Epithelial cell of proximal tubule (primary cell): Measurements from ENCODE around the gene FKBP4. TPM values are rescaled to one million over a fixed set of nuclear protein-coding genes. Genes with fewer than 3 reads are reported as not detected.

ENCODE experiments used
- DNase-seq: peaks from one replicate; pipeline ENCODE4 v3.0.0-alpha.2; 2011; ENCODE audit warnings: low read depth
- H3K4me3 ChIP-seq: 2 replicates; pipeline ENCODE4 v1.5.1; 2011; ENCODE audit warnings: low read depth, mild to moderate bottlenecking, low read length
- total RNA-seq: library from RNA; depleted of rRNA; stranded (reverse); fragments of >200 nt; gene quantifications from 2 replicates; pipeline ENCODE4 v1.2.3, GENCODE V29; 2015
- TF ChIP-seq, protein P1 (sequence below): conservative IDR thresholded peaks from 2 replicates; pipeline ENCODE4 v1.5.1; 2012; ENCODE audit warnings: low read depth, mild to moderate bottlenecking, low read length

FKBP4 gene
- total RNA-seq, 1 donor from 2014 or later = 51.9 TPM

- DNase-seq = no peak
- TF ChIP-seq, protein P1, sequence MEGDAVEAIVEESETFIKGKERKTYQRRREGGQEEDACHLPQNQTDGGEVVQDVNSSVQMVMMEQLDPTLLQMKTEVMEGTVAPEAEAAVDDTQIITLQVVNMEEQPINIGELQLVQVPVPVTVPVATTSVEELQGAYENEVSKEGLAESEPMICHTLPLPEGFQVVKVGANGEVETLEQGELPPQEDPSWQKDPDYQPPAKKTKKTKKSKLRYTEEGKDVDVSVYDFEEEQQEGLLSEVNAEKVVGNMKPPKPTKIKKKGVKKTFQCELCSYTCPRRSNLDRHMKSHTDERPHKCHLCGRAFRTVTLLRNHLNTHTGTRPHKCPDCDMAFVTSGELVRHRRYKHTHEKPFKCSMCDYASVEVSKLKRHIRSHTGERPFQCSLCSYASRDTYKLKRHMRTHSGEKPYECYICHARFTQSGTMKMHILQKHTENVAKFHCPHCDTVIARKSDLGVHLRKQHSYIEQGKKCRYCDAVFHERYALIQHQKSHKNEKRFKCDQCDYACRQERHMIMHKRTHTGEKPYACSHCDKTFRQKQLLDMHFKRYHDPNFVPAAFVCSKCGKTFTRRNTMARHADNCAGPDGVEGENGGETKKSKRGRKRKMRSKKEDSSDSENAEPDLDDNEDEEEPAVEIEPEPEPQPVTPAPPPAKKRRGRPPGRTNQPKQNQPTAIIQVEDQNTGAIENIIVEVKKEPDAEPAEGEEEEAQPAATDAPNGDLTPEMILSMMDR = no peak
- H3K4me3 ChIP-seq = no peak overlapping the region
These were observed 34.5 kb downstream of the FKBP4 start for GRCh38 chr12:2829275-2829674.

DNA sequence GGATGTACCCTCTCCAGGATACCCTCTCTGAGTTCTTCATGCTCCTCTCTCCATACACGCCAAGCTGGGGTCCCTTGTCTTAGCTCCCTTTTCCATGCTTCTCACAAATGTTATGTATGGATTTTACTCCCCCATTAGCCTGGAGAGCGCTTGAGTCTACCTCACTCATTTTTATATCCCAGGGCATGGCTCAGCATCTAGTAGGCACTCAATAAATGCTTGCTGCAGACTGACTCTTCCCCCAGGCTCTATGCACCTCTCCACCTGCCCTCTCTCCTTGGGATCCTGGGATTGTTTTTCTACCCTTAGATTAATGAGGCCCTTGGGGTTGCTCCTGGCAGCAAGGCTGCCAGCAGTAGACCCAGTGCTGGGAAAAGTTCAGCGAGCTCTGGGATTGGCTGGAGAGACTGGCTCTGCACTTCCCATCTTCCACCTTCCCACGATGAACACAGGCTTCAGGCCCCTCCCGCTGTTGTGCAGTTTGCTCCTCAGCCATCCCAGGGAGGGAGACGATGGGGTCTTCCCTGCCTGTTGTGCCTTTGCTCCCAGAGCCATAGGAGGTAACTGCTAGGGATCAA, 37.9 kb downstream of the FKBP4 start:
- TF ChIP-seq, protein P1 = no peak

GRCh38 chr12:2833327-2833726, 38.6 kb downstream of the FKBP4 start:
- H3K4me3 ChIP-seq = no peak overlapping the region
- TF ChIP-seq, protein P1 = no peak
- DNase-seq = no peak

More for the DNA sequence above, 37.9 kb downstream of the FKBP4 start:
- H3K4me3 ChIP-seq = no peak overlapping the region
- DNase-seq = no peak

DNA sequence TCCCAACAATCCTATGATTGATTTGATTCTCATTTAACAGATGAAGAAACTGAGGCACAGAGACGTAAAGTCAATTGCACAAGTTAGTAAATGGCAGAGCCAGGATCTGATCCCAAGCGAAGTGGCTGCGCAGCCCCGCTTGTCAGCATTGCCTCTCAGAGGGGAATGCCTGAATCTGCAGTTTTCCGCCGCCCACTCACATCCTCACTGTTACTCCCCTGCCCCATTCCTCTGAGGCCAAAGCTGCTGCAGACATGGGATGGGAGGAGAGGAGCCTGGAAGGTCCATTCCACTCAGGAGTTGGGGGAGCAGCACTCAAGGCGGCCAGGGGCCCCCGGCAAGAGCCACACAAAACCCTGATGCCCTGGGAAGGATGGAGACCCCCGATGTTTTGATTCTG, 39.0 kb downstream of the FKBP4 start:
- H3K4me3 ChIP-seq = no peak overlapping the region
- TF ChIP-seq, protein P1 = no peak
- DNase-seq = no peak

- TF ChIP-seq, protein P1 = no peak
- no peak within 1 kb of the TSS for H3K4me3 ChIP-seq
- DNase-seq = no peak
These were observed 40.1 kb downstream of the FKBP4 start, which contains the start of gene NRIP2 for GRCh38 chr12:2834581-2835491. TSS of gene NRIP2 (minus strand) at chr12:2835035. CDS start at chr12:2834983, 52 bp downstream.

- TF ChIP-seq, protein P1 = no peak
- DNase-seq = no peak
- no peak overlapping the region for H3K4me3 ChIP-seq
These were observed 41.1 kb downstream of the FKBP4 start for GRCh38 chr12:2835691-2836403.
